Loucy (cell line): Measurements from ENCODE around the gene CDK15.

Experiments
- CTCF ChIP-seq: fragments of 200-600 bp; sonication (generic); conservative IDR thresholded peaks from 2 replicates; pipeline ENCODE4 v1.5.1; 2014; ENCODE audit warnings: mild to moderate bottlenecking, antibody characterized with exemption, low read length
- EZH2phosphoT487 ChIP-seq: fragments of 200-600 bp; IDR thresholded peaks from 2 replicates; pipeline ENCODE4 v1.6.1; 2018; ENCODE audit warnings: antibody characterized with exemption, mild to moderate bottlenecking, moderate library complexity, borderline replicate concordance

GRCh38 chr2:201852462-201852861 is 46.1 kb downstream of the CDK15 start:
- TF ChIP-seq CTCF (no peak), EZH2phosphoT487 (no peak)
